ENCODE results near the gene KDM1A.

GRCh38 chr1:23027352-23027907 is 8.2 kb downstream of the KDM1A start:
- TF ChIP-seq CTCF (IDR thresholded peaks at IDR 0.05 in 2 of 3, conservative IDR thresholded peaks at IDR 0.05 in 1 of 3; ENCODE audit: borderline replicate concordance in 1 of 3, insufficient read depth in 1 of 3, low read depth in 2 of 3, low read length in 2 of 3) (no peak), JUND (IDR thresholded peaks at IDR 0.05) (no peak), EGR1 (IDR thresholded peaks at IDR 0.05; ENCODE audit: low read depth) (no peak), EZH2phosphoT487 (IDR thresholded peaks at IDR 0.05; ENCODE audit: borderline replicate concordance) (no peak), YY1 (IDR thresholded peaks at IDR 0.05; ENCODE audit: extremely low read depth, insufficient replicate concordance, low read depth, low read length) (no peak), EZH2 (IDR thresholded peaks at IDR 0.05) (no peak), POLR2AphosphoS5 (IDR thresholded peaks at IDR 0.05; ENCODE audit: low read depth, low read length) (no peak), POLR2A (IDR thresholded peaks at IDR 0.05; ENCODE audit: borderline replicate concordance, extremely low read depth, insufficient read depth, insufficient read length) (no peak)
